NCI-H345 treated with DMSO at 0.1 percent for 48 hours (cell line): Measurements from ENCODE around the gene PLCXD1.
"Not testable (repeated sequence)": the region's sequence is repeated elsewhere in the genome, so short reads cannot be mapped to it uniquely, and the experiment has no call there.

Experiments used
- DNase-seq: peaks from one replicate; lab custom pipeline; 2025; ENCODE audit not compliant: unreplicated experiment; lab: John Stamatoyannopoulos, UW

PLCXD1 gene, protein sequence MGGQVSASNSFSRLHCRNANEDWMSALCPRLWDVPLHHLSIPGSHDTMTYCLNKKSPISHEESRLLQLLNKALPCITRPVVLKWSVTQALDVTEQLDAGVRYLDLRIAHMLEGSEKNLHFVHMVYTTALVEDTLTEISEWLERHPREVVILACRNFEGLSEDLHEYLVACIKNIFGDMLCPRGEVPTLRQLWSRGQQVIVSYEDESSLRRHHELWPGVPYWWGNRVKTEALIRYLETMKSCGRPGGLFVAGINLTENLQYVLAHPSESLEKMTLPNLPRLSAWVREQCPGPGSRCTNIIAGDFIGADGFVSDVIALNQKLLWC

DNA sequence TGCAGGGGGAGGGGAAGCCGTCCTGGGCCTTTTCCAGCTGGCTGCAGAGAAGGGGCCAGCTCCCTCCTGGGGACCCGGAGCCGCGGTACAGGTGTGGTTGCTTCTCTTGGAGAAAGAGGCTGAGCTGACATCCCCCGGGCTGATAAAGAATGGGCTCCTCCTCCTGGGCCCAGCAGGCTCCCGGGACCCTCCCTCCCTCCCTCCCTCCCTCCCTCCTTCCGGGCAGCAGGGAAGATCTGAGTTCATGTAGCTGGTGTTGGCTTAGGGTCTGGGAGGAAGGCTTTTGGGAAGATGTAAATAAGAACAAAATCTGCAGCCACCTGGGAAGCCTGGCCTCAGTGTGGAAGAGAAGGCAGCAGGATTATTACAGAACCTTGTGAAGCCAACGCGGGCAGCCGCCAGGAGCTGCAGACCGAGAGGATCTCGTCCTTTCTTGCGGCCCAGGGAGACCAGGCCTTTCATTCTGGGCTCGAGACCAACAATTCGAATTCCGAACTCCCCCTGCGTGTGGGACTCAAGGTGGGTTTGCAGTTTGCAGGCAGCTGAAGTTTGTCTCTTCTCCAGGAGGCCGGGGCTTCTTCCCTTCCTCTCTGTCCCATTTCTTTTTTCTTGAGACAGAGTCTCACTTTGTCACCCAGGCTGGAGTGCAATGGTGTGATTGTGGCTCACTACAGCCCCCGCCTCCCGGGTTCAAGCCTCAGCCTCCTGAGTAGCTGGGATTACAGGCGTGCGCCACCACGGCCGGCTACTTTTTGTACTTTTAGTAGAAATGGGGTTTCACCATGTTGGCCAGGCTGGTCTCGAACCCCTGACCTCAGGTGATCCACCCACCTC lies at the start of gene PLCXD1:
Gene PLCXD1 (plus strand): TSS at position 216 of the 834 bp plus-strand sequence. CDS start 2,807 bp downstream, outside the sequence.
- DNase-seq: no peak

DNA sequence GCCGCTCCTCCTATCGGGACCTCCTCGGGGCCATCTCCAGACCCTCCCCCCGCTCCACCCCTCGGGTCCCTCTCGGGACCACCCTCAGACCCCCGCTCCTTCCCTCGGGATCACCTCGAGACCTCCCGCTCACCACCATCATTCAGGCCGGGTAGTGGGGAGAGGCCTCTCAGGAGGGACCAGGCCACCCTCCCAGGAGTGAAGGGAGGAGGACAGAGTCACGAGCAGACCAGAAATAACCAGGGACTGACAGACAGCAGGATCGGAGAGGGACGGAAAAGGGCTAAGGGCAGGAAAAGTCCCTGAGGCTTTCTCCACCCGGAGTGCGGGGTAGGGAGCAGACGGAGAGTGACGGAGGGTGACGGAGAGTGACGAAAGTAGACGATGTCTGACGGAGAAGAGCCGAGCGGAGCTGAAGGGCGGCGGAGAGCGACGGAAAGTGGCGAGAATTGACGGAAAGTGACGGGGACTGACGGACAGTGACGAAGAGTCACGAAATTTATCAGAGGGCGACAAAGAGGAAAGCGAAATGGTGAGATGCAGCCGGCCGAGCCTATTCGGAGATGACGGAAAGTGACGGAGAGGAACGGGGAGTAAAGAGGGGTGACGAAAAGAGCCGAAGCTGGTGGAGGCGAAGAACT lies 49.4 kb upstream of the PLCXD1 start:
- not testable (repeated sequence) for DNase-seq

DNA sequence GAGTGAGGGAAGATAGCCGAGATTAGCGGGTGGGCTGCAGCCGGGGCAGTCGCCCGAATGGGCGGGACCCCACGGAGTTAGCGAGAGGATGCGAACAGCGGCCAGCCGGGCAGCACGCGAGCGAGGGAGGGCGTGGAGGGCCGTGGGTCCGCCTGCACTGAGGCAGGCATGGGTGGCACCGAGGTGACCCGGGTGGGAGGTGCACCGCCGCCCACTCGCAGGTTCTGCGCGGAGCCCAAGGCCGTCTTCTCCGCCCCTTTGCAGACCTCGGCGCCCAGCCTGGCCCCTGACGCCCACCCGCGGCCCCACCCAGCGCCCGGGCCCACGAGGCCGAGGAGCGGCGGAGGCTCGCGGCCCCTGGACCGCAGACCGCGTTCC lies 48.9 kb upstream of the PLCXD1 start:
- not testable (repeated sequence) for DNase-seq

DNA sequence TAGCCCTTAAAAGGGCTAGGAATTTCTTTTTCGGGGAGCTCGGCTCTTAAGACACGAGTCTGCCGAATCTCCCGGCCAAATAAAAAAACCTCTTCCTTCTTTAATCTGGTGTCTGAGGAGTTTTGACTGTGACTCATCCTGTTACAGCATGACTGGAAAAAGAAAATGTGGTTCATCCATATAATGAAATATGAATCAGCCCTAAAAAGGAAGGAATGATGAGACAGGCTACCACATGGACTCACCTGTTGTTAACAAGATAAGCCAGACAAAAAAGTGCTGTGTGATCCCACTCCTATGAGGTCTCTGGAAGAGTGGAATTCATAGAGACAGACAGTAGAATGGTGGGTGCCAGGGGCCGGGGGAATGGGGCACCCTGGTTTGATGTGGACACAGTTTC lies 45.0 kb upstream of the PLCXD1 start:
- not testable (repeated sequence) for DNase-seq

DNA sequence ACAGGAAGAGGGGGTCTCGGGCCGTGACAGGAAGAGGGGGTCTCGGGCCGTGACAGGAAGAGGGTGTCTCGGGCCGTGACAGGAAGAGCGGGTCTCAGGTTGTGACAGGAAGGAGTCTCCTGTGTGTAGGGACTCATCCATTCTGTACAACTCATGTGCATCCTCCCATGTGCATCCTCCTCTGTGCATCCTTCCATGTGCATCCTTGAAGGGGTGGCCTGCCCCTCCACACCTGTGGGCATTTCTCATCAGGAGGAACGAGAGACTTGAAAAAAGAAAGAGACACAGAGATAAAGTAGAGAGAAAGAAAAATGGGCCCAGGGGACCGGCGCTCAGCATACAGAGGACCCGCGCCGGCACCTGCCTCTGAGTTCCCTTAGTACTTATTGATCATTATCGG lies 30.2 kb upstream of the PLCXD1 start:
- DNase-seq: no peak

DNA sequence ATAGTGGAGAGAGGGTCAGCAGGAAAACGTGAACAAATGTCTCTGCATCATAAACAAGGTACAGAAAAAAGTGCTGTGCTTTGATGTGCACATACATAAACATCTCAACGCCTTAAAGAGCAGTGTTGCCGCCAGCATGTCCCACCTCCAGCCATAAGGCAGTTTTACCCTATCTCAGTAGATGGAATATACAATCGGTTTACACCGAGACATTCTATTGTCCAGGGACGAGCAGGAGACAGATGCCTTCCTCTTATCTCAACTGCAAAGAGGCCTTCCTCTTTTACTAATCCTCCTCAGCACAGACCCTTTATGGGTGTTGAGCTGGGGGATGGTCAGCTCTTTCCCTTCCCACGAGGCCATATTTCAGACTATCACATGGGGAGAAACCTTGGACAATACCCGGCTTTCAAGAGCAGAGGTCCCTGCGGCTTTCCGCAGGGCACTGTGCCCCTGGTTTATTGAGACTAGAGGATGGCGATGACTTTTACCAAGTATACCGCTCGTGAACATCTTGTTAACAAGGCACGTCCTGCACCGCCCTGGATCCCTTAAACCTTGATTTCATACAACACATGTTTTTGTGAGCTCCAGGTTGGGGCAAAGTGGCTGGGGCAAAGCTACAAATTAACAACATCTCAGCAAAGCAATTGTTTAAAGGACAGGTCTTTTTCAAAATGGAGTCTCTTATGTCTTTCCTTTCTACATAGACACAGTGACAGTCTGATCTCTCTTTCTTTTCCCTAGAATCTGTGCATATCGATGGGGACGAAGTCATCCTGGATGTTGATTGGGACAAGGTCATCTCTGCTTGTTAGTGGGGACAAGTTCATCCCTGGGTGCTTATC lies 29.6 kb upstream of the PLCXD1 start:
- DNase-seq: not testable (repeated sequence)

DNA sequence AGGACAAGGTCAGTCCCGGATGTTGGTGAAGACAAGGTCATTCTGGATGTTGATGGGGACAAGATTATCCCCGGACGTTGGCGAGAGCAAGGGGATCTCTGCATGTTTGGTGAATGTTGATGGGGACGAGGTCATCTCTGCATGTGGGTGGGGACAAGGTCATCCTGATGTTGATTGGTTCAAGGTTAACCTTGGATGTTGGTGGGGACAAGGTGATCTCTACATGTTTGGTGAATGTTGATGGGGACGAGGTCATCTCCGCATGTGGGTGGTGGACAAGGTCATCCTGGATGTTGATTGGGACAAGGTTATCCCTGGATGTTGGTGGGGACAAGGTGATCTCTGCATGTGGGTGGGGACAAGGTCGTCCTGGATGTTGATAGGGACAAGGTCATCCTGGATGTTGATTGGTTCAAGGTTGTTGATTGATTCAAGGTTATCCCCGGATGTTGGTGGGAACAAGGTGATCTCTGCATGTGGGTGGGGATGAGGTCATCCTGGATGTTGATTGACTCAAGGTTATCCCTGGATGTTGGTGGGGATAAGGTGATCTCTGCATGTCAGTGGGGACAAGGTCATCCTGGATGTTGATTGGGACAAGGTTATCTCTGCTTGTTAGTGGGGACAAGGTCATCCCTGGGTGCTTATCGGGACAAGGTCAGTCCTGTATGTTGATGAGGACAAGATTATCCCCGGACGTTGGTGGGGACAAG lies 28.8 kb upstream of the PLCXD1 start:
- no peak for DNase-seq

DNA sequence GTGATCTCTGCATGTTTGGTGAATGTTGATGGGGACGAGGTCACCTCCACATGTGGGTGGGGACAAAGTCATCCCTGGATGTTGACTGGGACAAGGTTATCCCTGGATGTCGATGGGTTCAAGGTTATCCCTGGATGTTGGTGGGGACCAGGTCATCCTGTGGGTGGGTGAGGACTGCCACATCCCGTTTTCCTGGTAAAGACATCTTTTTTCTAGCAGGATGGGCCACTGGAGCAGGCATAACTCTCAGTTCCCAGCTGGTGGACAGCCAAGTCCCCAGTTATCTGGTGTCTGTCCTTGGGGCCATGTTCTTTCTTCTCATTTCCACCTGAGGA lies 28.3 kb upstream of the PLCXD1 start:
- DNase-seq: no peak

DNA sequence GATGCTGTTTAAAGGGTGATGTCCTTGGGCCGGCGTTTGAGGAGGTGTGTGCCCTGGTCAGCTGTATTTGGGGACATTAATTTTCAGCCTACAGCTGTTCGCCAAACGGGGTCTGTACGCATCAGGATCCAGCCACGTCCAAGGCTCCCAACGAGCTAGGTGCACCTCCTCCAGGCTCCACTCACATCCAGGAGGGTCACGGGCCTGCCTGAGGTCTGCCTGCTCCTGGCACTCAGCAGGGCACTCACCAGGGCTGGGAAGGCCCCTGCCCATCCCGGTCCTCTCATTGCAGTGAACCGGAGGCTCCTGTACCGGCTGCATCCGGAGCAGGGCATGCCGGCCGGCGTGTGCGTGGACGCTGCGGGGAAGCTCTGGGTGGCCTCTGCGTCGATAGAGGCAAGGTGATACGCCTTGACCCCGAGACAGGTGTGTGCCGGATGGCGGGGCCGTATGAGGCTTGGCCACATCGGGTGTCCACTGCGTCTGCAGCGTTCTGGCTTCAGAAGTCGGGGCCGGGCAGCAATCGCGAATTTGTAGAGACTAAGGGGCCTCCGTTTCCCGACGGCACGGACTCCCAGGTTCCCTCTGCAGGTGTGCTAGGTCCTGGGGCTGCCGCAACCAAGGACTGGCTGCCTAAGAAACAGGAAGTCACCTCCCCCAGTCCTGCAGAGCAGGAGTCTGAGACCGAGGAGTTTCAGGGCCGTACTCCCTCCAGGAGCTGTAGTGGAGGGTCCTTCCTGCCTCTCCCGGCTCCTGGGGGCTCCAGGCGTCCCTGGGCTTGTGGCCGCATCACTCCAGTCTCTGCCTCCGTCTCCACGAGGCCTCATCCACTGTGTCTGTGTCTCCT lies 27.5 kb upstream of the PLCXD1 start:
- no peak for DNase-seq

DNA sequence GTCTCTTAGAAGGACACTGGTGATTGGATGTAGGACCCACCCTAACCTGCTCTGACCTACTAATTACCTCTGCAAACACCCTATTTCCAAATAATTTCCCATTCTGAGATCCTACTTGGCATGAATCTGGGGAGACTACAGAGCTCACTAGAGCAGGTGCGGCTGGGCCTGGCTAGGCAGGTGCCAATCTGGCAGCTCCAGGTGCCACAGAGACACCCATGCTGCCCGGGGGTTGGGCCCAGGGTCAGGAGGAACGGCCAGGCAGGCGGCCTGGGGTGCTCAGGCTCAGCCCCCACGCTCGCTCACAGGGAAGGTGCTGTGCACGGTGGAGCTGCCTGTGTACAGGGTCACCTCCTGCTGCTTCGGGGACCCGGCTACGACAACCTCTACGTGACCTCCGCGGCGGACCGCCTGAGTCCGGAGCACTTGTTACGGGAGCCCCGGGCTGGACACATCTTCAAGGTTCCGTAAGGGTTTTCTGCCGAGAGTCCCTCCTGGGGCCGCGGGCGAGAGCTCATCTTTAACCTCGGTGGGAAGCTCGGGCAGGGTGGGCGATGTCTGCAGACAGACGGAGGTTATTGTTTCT lies 26.5 kb upstream of the PLCXD1 start:
- DNase-seq: no peak

DNA sequence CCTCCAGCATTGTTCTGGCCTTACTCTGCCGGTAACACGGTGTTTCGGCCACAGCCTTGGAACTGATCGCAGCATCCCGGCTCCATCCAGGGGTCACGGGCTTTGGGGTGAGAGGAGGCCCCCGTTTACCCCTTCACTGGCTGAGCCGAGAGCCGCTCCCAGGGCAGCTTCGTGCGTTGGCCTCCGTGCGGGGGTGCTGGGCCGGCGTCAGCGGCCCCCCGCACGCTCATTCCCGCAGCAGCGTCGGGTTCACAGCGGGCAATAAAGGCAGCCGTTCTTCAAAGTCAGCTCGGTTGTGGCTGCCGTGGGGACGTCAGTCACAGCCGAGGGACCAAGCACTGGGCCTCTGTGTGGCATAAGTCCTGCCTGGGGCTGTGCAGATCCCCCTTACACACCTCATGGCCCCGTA lies 25.3 kb upstream of the PLCXD1 start:
- no peak for DNase-seq

DNA sequence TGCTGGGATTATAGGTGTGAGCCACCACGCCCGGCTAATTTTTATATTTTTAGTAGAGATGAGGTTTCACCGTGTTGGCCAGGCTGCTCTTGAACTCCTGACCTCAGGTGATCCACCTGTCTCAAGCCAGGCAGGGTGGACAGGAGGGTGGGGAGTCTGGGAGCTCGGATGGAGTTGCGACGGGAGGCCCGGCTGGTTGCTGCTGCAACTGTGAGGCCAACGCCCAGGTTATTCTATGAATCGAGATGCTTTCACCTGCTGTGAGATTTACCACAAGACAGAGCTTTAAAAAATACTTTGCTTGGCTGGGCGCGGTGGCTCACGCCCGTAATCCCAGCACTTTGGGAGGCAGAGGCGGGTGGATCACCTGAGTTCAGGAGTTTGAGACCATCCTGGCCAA lies 24.1 kb upstream of the PLCXD1 start:
- DNase-seq: not testable (repeated sequence)

DNA sequence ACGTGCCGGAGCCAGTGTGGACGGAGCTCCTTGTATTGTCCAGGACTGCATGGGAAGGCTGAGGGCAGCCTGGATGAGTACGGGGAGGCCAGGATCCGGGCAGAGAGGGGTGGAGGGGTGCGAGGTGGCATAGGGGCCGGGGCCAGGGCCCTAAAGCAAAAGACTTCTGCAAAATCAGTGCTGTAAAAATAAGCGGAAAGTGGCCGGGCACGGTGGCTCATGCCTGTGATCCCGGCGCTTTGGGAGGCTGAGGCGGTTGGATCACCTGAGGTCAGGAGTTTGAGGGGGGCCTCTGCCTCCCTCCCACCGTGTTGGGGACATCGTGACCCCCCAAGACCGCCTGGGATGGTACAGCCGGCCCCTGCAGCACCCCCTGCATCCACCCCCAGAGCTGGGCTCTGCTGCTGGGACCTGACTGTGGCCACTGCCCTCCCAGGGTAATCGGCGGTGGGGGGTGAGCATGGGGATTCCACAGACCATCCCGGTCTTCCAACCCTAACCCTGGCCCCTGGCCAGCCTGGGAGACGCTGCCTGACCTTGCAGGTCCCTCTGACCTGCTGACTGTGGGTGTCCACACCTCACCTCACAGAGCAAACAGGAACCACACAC lies 23.4 kb upstream of the PLCXD1 start:
- DNase-seq: no peak

DNA sequence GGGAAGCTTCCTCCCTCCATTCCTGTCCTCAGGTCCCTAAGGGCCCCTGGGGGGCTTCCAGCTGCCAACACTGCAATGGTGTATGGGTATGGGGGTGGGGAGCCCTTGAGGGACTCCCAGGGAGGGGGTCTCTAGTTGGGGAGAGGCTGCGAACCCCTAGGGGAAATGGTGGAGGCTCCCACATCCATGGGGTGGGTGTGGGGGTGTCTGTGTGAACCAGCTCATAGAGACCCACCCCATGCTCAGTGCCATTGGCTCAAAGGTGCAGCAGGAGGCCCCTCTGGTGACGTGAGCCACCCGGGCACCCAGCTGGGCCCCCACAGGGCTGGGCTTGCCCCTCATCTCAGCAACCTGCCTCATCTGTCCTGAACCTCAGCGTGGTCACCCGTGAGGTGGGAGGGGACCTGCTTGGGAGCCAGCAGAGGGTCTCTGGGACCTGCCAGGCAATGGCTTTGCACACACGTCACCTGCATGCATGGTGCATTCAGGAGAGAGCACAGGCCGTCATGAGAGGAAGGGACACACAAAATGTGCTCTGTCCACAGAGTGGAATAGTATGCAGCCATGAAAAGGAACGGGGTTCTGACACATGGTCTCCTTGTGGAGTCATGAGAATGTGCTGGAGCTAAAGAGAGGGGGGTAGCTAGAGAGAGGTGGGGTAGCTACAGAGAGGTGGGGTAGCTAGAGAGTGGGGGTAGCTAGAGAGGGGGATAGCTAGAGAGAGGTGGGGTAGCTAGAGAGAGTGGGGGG lies 22.7 kb upstream of the PLCXD1 start:
- DNase-seq: no peak

DNA sequence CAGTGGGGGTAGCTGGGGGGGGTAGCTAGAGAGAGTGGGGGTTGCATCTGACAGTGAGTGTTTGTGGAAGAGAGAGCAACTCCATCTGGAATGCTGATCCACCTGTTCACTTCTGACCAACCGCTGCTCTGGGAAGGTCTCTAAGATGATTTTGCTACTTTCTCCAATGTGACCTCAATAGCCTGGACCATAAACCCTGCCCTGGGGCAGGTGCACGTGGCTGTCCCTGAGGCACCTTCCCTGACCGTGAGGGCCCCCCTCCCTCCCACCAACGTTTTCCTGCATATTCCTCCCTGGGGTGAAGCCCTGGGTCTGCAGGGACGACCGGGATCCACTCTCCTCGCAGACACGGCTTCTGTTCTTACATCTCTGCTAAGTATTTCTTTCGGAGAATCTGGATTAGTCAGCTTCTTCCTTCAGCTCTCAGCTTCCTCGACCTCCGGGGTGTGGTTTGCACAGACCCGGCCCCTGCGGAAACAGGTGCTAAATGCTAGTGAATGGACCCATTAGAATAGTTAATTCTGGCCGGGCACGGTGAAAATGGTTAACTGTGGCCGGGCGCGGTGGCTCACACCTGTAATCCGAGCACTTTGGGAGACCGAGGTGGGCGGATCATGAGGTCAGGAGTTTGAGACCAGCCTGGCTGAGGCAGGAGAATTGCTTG lies 21.4 kb upstream of the PLCXD1 start:
- no peak for DNase-seq

DNA sequence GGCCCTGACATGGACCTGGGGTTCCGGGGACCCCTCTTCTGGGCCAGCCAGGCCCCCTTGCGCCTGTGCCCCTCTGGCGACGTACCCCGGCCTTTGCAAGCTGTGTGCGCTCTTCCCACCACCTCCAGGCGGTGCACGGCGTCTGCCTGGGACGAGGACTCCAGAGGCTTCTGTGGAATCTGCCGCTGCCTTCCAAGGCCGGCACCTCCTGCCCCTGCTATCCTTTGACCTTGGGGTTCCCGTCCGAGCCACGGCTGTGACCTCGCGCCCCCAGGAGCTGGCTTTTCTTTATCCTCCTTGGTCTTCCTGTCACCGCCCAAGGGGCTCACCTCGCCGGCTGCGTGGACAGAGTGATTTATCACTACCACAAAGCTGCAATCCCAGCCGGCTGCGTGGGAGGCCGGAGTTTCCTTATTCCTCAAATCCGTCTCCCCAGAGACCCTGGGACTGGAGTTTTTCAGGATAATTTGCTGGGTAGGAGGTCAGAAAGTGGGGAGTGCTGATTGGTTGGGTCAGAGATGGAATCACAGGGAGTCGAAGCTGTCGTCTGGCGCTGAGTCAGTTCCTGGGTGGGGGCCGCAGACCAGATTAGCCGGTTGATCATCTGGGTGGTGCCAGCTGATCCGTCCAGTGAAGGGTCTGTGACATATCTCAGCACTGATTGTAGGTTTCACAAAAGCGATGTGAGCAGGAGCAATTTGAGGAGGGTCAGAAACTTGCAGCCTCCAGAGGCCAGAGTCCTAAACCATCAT lies 19.8 kb upstream of the PLCXD1 start:
- no peak for DNase-seq

DNA sequence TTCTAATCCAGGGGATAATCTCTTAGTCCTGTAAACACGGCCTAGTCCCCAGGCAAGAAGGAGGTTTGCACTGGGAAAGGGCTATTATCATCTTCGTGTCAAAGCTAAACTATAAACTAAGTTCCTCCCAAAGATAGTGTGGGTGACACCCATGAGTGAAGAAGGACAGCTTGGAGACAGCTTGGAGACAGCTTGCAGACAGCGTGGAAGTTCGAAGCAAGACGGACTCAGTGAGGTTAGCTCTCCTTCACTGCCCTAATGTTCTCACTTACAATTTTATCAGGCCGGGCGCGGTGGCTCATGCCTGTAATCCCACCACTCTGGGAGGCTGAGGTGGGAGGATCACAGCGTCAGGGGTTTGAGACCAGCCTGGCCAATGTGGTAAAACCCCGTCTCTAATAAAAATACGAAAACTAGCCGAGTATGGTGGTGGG lies 19.2 kb upstream of the PLCXD1 start:
- DNase-seq: no peak
